Activated CD4-positive, alpha-beta T cell treated with anti-CD3 and anti-CD28 coated beads for 48 hours (primary cell): ENCODE results near the gene BOK.

Source experiments
- DNase-seq: peaks from one replicate; pipeline ENCODE4 v3.0.0-alpha.2; 2020

BOK gene

DNA sequence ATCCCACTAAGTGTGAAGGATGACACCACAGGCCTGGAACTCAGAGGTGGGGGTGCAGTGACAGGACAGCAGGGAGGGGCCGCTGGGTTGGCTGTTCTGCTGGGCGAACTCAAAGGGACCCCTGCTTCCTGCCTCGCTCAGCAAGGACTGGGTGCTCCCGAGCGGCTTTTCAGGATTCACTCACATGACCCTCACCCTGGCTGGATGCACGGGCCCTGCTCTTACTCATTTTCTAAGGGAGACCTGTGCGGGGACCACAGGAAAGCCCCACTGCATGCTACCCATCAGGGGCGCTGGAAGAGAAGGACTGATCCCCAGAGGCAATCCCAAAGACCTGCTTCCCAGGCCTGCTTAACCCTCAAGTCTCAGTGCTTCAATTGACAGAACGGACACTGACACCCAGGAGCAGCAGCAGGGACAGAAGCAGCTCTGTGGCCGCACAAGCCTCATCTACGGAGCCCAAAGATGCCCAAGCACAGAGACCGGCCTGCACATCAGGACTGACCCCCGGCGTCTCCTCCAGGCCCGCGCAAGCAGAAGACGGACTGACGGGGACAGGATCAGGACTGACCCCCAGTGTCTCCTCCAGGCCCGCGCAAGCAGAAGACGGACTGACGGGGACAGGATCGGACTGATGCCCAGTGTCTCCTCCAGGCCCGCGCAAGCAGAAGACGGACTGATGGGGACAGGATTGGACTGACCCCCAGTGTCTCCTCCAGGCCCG lies 48.8 kb downstream of the BOK start:
- DNase-seq: no peak

DNA sequence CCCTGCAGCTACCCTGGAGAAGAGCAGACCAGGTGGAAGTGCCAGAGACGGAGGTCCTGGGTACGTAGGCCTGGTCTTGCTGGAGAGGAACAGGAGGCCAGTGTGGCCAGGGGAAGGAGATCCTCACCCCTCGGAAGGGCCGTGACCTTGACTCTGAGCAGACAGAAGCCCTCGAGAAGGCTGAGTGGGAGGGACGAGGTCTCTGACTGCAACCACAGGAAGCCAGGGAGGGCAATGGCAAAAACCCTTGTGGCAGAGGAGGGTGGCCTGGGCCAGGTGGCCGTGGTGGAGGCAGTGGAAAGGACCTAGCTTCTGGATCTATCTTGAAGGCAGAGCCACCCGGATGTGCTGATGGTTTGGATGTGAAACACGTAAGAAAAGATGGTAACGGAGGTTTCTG lies 50.3 kb downstream of the BOK start:
- no peak for DNase-seq

DNA sequence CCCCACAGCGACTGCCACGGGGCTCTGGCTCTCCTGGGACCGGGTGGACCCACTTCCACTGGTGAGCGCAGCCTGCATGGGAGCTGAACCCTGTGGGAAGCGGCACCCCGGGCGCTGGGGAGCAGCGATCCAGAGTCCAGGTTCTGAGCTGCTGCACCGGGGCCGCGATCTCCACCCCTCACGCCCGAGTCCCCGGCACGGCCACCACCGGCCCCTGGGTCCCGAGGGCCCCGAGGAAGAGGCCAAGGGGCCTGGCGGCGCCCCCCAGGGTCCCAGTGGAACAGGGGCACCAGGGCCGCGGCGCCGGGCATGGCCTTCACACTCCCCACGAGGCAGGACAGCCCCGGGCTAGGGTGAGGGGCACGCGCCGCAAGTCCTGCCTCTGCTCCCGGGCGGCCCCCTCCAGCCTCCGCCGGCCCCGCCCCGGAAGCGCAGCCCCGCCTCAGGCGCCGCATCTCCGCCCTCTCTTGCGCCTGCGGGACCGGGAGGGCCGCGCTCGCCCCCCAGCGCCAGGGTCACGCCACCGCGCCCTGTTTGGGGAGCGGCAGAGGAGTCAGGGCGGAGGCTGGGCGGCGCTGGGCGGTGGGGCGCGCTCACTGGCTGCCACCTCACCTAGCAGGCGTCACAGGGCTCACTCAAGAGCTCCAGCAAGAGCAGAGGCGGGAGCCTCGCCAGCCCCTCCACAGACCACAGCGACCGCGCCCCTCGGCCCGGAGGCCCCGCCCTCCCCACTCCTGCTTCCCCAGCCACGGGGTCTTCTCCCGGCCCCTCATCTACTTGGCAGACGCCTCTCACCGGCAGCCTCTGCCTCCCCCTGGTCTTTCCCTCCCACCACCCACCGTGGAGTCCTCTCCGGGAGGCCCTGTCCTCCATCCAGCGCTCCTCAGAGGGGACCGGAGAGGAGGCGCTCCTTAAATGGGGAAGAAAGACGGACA lies 51.6 kb downstream of the BOK start:
- peak; percentile 94 for DNase-seq

DNA sequence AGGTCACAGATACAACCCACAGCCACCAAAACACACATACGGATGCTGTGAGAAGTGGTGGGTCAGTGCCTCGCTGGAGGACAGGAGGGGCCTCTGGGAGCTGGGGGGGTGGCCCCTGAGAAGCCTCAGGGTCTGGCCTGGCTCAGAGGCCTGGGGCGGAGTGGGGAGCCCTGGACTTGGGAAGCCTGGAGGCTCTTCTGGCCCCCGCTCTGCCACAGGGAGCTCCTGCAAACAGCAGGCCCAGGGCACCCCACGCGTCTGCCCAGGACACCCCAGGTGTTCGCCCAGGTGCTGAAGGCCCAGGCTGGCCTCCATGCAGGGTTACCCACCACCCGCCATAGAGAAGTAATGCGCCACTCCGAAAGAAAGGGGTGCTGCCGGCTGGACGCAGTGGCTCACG lies 52.5 kb downstream of the BOK start:
- no peak for DNase-seq

DNA sequence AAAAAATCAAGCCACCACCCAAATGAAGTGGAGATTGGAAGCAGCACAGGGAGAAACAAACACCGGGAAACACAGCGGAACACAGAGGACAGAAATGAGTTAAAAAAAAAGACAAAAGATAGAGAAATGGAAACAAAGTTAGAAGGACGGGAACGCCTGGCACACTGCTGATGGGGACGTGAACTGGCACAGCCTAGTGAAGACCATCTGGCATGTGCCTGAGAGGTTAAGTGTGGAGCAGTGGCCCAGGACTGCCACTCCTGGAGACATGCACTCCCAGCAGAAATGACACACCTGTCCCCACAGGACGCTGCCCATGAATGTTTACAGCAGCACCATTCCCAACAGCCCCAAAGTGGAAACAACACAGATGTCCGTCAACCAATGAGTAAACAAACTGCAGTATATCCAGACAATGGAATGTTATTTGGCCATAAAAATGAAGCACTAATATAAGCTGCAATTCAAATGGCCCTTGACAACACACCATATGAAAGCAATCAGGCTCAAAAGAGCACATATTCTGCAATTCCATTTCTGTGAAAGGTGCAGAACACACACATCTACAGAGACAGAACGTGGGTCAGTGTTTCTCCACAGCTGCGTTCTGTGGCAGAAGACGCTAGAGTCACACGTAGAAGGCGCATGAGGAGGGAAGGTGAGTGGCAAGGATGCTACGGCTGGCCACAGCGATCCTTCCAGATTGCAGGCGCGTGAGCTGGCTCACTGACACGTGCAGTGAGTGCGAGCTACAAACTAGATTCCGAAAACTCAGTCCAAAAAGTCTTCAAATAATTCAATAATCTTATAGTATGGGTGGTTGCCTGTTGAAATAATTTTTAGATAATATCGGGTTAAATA lies 53.8 kb downstream of the BOK start:
- no peak for DNase-seq

DNA sequence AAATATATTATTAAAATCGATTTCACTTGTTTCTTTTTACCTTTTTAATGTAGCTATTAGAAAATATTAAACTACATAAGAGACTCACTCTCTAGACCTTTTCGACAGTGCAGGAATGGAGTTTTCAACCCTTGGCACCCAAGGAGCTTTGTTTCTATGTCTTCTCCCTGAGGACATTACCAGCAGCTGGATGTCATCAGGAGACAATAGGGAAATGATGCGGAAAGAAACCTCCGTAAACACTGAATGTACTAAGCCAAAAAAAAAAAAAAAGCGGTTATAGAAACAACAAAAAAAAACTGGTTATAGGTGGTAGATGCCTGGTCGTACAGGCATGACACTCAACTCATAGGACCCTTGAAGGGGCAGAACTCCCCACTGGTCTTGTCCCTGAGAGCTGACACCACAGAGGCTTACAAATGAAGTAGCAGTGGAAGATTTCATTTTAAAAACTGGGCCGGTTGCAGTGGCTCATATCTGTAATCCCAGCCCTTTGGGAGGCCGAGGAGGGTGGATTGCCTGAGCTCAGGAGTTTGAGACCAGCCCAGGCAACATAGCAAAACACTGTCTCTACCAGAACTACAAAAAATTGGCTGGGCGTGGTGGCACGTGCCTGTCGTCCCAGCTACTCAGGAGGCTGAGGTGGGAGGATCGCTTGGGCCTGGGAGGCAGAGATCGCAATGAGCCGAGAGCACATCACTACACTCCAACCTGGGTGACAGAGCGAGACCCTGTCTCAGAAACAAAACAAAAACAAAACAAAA lies 54.7 kb downstream of the BOK start:
- DNase-seq: no peak

DNA sequence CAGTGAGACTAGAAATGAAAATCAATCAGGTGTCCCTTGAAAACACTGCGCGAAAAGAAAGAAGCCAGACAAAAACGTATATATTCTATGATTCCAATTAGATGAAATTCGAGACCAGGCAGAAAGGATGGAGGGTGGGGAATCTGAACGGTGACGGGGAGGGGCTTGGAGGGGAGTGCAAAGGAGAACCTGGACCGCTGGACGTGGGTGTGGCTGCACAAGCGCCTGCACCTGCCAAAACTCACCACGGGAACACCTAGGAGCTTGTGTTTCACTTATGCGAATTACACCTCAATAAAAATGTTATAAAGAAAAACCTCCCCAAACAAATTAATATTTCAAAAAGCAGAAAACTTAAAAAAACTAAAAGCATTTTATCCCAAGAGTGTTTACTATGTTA lies 56.5 kb downstream of the BOK start:
- DNase-seq: no peak

DNA sequence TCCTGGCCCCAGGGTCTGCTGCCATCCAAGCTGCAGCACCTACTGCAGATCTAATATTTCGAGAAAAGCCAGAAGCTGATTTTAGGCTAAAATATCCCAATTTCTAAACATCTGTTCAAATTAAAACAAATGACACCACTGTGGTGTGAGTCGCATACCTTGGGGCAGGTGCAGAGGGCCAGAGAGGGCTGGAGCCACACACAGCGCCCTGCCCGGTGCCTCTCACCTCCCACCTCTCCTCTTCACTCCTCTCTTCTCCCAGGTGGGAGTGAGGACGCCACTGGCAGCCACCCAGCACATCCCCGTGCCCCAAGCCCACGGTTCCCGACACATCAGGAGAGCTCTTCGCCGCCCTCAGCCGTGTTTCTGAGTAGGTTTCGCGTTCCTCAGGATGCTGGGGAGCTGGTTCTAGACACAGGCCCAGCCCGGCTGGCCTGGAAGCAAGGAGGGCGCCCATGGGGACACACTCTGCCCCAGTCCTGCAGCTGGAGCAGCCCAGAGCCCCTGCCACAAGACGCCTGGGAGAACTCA lies 57.0 kb downstream of the BOK start:
- no peak for DNase-seq

DNA sequence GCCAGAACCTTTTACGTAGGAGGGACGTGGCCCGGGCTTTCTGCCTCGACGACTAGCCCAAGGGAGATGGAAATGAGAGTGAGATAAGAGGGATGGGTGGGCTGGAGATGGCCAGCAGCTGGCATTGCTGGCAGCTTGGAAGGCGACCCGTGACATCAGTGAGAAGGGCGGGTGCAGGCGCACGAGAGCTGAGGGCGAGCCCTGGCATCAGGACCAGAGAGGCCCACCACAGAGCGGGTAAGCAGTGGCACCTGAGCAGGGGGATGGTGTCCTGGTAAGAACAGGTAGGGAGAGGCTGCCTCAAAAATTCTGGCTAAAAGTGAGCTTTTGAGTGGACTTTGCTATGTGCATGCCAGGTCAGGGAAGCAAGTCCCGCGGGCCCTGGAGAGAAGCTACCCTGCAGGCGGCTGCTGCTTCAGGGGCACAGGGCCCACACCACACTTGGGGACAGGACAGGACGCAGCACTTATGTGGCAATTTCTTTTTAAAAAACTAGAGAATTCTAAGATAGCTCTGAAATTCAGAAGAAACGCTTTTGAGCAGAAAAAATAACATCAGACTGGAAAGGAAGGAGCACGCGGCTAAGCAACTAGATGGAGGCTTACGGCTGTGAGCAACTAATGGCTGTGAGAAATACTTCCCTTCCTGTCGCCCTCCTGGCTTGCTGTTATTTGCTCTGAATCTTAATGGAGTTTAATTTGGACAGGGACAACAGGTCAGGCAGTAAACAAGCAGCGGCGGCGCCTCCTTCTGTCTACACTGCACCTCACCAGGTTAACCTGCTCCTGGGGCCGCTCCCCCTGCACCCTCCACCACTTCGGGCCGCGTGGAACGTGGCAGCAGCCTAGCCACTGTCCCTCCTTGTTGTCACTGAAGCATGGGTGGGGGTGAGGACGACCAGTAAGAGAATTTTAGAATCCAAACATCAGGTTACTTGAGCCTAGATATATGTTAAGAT lies 57.9 kb downstream of the BOK start:
- DNase-seq: no peak

DNA sequence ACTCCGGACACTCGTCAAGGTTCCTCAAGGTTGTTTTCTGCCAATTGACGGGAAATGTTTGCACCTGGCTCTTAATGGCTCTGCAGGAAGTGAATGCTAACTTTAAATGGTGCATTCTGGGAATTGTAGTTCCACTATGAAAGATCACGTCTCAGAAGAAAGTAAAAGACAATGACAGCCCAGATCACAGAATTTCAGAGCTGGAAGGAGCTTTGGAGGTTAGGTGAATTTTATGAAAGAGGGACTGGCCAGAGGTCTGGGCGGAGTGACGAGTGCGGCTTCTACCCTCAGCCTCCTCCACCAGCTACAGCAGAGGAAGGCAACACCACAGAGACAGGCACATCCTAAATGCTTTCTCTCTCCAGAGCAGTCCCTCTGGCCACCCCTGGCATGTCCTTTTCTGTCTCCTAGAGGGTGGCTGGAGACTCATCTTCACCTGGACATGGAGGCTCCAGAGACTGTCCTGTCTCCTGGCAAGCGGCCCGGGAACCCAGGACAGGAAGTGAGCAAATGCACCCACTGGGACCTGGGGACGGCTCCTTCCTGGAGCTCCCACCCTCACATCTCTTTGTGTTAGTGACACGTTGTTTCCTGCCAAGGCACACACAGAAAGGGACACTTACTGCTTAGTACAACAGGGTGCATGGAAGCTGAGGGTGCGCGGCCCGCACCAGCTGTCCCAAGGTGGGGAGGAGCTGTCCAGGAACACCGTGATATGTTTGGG lies 59.0 kb downstream of the BOK start:
- DNase-seq: peak; percentile 45

DNA sequence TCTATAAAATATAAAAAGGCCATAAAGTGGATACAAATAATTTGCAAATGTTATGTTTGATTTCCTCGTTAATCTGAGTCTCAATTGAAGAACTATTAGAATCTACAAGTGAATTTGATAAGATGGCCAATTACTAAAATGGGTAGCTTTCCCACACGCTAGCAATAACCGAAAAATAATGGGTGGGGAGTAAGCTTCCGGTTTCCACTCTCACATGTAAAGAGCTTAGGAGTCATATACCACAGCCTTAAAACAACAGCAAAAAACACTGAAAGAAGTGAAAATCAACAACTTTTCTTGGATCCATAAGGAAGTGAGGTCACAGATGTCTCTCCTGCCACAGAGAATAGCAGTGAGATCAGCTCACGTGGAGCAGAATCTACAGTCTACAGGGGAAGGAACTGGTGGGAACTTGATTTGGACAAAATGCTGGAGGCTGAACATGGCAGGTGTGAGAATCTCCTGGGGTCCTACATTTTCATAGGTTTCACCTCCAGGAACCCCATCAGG lies 59.8 kb downstream of the BOK start:
- DNase-seq: no peak

DNA sequence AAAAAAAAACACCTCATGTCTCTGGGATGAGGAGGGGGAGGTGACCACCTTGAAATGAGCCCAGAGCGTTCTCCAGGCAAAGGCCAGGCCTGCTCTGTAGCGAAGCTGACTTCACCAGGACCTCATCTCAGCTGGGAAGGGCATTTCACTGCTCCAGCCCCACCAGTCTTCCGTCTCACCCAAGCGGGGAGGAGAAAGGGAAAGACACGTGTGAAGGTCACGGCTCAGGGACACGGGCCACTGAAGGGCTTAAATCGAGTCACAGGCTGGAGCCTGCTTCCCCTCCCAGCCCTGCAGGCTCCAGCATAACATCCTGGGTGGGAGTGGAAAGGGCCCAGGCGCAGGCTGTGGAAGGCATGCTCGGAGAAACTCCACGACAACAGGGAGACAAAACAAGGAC lies 60.3 kb downstream of the BOK start:
- no peak for DNase-seq

DNA sequence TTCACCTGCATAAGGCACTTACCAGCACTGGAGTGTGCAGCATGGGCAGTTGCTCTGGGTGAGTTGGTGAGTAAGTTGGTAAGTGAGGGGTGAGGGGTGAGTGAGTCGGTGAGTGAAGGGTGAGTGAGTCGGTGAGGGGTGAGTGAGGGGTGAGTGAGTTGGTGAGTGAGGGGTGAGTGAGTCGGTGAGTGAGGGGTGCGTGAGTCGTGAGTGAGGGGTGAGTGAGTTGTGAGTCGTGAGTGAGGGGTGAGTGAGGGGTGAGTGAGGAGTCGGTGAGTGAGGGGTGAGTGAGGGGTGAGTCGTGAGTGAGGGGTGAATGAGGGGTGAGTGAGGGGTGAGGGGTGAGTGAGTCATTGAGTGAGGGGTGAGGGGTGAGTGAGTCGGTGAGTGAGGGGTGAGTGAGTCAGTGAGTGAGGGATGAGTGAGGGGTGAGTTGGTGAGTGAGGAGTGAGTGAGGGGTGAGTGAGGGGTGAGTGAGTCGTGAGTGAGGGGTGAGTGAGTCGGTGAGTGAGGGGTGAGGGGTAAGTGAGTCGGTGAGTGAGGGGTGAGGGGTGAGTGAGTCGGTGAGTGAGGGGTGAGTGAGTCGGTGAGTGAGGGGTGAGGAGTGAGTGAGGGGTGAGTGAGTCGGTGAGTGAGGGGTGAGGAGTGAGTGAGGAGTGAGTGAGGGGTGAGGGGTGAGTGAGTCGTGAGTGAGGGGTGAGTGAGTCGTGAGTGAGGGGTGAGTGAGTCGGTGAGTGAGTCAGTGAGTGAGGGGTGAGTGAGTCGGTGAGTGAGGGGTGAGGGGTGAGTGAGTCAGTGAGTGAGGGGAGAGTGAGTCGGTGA lies 61.3 kb downstream of the BOK start:
- peak; percentile 57 for DNase-seq

DNA sequence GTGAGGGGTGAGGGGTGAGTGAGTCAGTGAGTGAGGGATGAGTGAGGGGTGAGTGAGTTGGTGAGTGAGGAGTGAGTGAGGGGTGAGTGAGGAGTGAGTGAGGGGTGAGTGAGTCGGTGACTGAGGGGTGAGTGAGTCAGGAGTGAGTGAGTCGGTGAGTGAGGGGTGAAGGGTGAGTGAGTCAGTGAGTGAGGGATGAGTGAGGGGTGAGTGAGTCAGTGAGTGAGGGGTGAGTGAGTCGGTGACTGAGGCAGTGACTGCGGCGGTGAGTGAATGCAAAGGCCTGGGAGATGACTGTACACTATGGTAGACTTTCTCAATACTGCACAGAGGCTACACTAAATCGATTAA lies 61.8 kb downstream of the BOK start:
- peak; percentile 86 for DNase-seq
